GM23338 (cell line): Measurements from ENCODE around the gene TBRG4.

Source experiments
- CREB1 ChIP-seq: fragments of 250-450 bp; sonication (Bioruptor Pico); IDR thresholded peaks from 2 replicates; pipeline ENCODE4 v1.5.0; 2020; ENCODE audit warnings: low read depth, mild to moderate bottlenecking, moderate library complexity
- CTCF ChIP-seq, 2 experiments: fragments of 200-600 bp in 1 of 2; sonication (generic) in 1 of 2; conservative IDR thresholded peaks; 2 replicates each; pipeline versions ENCODE4 v1.5.1 to v1.6.1; 2016 to 2017; ENCODE audit warnings: antibody characterized with exemption in 2 of 2, low read depth in 2 of 2, mild to moderate bottlenecking in 2 of 2, moderate library complexity in 1 of 2
- ETS1 ChIP-seq: IDR thresholded peaks from 2 replicates; pipeline ENCODE4 v1.6.1; 2016; ENCODE audit warnings: antibody characterized with exemption
- EZH2 ChIP-seq: fragments of 200-600 bp; sonication (generic); IDR thresholded peaks from one replicate; pipeline ENCODE4 v1.8.0; 2017; ENCODE audit warnings: antibody characterized with exemption, mild to moderate bottlenecking, low read depth; ENCODE audit not compliant: unreplicated experiment
- EZH2phosphoT487 ChIP-seq: fragments of 200-600 bp; sonication (generic); IDR thresholded peaks from one replicate; pipeline ENCODE4 v1.8.1; 2018; ENCODE audit warnings: antibody characterized with exemption; ENCODE audit not compliant: unreplicated experiment
- JUNB ChIP-seq: IDR thresholded peaks from one replicate; pipeline ENCODE4 v1.6.1; 2016; ENCODE audit warnings: antibody characterized with exemption; ENCODE audit not compliant: unreplicated experiment
- NANOG ChIP-seq: IDR thresholded peaks from 2 replicates; pipeline ENCODE4 v1.6.1; 2016; ENCODE audit warnings: antibody characterized with exemption, borderline replicate concordance
- POLR2AphosphoS5 ChIP-seq: IDR thresholded peaks from 2 replicates; pipeline ENCODE4 v1.6.1; 2016; ENCODE audit warnings: antibody characterized with exemption, low read depth
- REST ChIP-seq: IDR thresholded peaks from one replicate; pipeline ENCODE4 v1.6.1; 2018; ENCODE audit warnings: antibody characterized with exemption; ENCODE audit not compliant: unreplicated experiment
- STAT1 ChIP-seq: IDR thresholded peaks from one replicate; pipeline ENCODE4 v1.6.1; 2016; ENCODE audit warnings: antibody characterized with exemption; ENCODE audit not compliant: unreplicated experiment
- ZNF114 ChIP-seq: fragments of 250-450 bp; sonication (Bioruptor Pico); IDR thresholded peaks from 2 replicates; pipeline ENCODE4 v1.5.0; 2020; ENCODE audit warnings: mild to moderate bottlenecking, moderate library complexity
- ZNF331 ChIP-seq: fragments of 250-450 bp; sonication (Bioruptor Pico); IDR thresholded peaks from 2 replicates; pipeline ENCODE4 v1.5.0; 2020; ENCODE audit warnings: low read depth, mild to moderate bottlenecking, moderate library complexity
- ZNF462 ChIP-seq: fragments of 250-450 bp; sonication (Bioruptor Pico); IDR thresholded peaks from 2 replicates; pipeline ENCODE4 v1.5.0; 2020; ENCODE audit warnings: mild to moderate bottlenecking, moderate library complexity

- TF ChIP-seq JUNB (no peak), CTCF (conservative IDR thresholded peaks at IDR 0.05; ENCODE audit: low read depth in 2 of 2) (no peak), POLR2AphosphoS5 (no peak), EZH2phosphoT487 (no peak), EZH2 (no peak), CREB1 (CRISPR knock-in tag) (no peak), REST (no peak), NANOG (no peak), ZNF331 (CRISPR knock-in tag) (no peak), STAT1 (no peak), ETS1 (no peak), ZNF462 (CRISPR knock-in tag) (no peak), ZNF114 (CRISPR knock-in tag) (no peak)
Measured at GRCh38 chr7:45150199-45150598, 38.7 kb upstream of the TBRG4 start.
